Nephron (organoid): ENCODE data around the gene TMEM213.

Experiments used
- H3K27ac Mint-ChIP-seq, 3 experiments: 2 replicates each; pipeline ENCODE4 v1.8.0; 2020; ENCODE audit warnings: mixed read lengths in 3 of 3, mild to moderate bottlenecking in 2 of 3, moderate library complexity in 1 of 3
- H3K27me3 Mint-ChIP-seq: 2 replicates; pipeline ENCODE4 v1.8.0; 2021; ENCODE audit warnings: low read depth, mild to moderate bottlenecking, moderate library complexity, mixed read lengths
- H3K36me3 Mint-ChIP-seq: 2 replicates; pipeline ENCODE4 v1.8.0; 2020; ENCODE audit warnings: low read depth, mixed read lengths
- H3K4me1 Mint-ChIP-seq: 2 replicates; pipeline ENCODE4 v1.8.0; 2020; ENCODE audit warnings: mixed read lengths
- H3K4me3 Mint-ChIP-seq, 3 experiments: 2 replicates each; pipeline ENCODE4 v1.8.0; 2020; ENCODE audit warnings: mild to moderate bottlenecking in 3 of 3, mixed read lengths in 3 of 3, moderate library complexity in 2 of 3
- H3K9me3 Mint-ChIP-seq: 2 replicates; pipeline ENCODE4 v1.8.0; 2020; ENCODE audit warnings: mixed read lengths
- TF ChIP-seq, protein P1 (sequence below), 3 experiments: fragments of 200-600 bp; sonication (generic); IDR thresholded peaks; one replicate each; pipeline ENCODE4 v1.5.0; 2021; ENCODE audit warnings: antibody characterized with exemption in 3 of 3; ENCODE audit not compliant: unreplicated experiment in 3 of 3

Gene TMEM213

DNA sequence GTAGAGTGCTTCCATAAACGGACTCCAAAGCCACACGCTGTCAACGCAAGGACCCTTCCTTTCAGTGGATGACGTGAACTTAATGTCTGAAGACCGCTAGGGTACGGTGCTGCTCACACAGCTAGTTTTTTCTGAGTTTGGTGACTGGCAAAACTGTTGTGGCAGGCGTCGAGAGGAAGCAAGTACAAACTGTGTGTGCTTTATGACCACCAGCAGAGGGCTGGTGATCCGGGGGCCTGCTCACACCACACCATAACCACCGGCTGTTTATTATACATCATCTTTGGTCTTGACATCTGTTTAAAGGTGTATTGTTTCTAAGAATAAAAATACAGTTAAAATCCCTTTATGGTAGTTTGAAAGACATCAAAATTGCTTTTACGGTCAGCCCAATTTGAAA lies 37.3 kb downstream of the TMEM213 start:
- Mint-ChIP-seq H3K36me3 (peaks cover 59% of the 10 kb centered on the region), H3K4me1 (peaks cover 22% of the 10 kb centered on the region), H3K27ac (no peak overlapping the region), H3K4me3 (no peak overlapping the region), H3K27me3 (no peaks in the 10 kb centered on the region), H3K9me3 (peaks cover 3% of the 10 kb centered on the region)
- TF ChIP-seq, protein P1, sequence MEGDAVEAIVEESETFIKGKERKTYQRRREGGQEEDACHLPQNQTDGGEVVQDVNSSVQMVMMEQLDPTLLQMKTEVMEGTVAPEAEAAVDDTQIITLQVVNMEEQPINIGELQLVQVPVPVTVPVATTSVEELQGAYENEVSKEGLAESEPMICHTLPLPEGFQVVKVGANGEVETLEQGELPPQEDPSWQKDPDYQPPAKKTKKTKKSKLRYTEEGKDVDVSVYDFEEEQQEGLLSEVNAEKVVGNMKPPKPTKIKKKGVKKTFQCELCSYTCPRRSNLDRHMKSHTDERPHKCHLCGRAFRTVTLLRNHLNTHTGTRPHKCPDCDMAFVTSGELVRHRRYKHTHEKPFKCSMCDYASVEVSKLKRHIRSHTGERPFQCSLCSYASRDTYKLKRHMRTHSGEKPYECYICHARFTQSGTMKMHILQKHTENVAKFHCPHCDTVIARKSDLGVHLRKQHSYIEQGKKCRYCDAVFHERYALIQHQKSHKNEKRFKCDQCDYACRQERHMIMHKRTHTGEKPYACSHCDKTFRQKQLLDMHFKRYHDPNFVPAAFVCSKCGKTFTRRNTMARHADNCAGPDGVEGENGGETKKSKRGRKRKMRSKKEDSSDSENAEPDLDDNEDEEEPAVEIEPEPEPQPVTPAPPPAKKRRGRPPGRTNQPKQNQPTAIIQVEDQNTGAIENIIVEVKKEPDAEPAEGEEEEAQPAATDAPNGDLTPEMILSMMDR (IDR thresholded peaks at IDR 0.05; ENCODE audit: unreplicated experiment in 3 of 3): no peak

DNA sequence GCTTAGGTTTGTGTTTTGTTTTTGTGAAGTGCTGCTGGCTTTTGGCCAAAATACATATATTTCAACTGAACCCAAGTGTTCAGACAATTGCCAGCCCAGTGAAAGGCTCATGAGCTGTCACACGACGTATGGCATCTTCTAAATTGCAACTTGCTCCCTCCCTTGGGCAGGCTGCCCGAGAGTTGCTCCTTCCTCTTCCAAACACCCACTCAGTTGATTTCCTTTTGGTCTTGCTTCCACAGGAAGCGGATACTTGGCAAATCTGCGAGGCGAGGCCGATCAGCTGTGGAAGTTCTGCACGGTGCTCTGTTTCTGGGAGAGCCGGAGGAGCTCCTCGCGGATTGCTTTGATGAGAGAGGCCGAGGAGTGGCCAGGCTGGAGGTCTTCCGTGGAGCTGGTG lies 39.8 kb downstream of the TMEM213 start:
- Mint-ChIP-seq H3K4me1 (peaks cover 22% of the 10 kb centered on the region), H3K36me3 (peaks cover 64% of the 10 kb centered on the region)
- TF ChIP-seq, protein P1 (IDR thresholded peaks at IDR 0.05; ENCODE audit: unreplicated experiment in 3 of 3): no peak

DNA sequence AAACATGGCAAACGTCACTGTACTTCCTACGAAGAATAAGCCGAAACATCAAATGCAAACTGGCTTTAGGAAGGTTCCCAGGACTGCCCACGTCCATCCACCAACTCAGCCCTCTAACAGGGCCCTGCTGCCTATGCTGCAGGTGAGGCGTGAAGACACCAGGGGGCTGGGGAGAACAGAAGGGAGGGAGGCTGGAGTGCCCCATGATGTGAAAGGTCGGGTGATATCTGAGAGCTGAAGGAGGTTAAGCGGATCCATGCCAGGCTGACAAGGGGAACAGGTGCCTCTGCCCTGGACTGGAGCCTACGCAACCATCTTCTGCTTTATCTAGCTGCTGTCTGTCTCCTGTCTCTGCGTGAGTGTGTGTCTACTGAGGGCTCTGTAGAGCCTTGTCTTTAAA lies 40.4 kb downstream of the TMEM213 start:
- H3K4me1 Mint-ChIP-seq: peaks cover 22% of the 10 kb centered on the region
- H3K27me3 Mint-ChIP-seq: no peaks in the 10 kb centered on the region
- no peaks in the 10 kb centered on the region for H3K9me3 Mint-ChIP-seq
- peak overlapping the region in 1 of 3 experiments; percentile 14 for H3K4me3 Mint-ChIP-seq
- TF ChIP-seq, protein P1 (IDR thresholded peaks at IDR 0.05; ENCODE audit: unreplicated experiment in 3 of 3): no peak
- peak overlapping the region in 2 of 3 experiments; percentile 45 to 60 for H3K27ac Mint-ChIP-seq
- H3K36me3 Mint-ChIP-seq: peaks cover 63% of the 10 kb centered on the region

More for the DNA sequence above, 39.8 kb downstream of the TMEM213 start:
- no peaks in the 10 kb centered on the region for H3K9me3 Mint-ChIP-seq
- no peaks in the 10 kb centered on the region for H3K27me3 Mint-ChIP-seq
- H3K27ac Mint-ChIP-seq: peak overlapping the region; percentile 20 to 60 (median 44)
- H3K4me3 Mint-ChIP-seq: peak overlapping the region in 1 of 3 experiments; percentile 24

DNA sequence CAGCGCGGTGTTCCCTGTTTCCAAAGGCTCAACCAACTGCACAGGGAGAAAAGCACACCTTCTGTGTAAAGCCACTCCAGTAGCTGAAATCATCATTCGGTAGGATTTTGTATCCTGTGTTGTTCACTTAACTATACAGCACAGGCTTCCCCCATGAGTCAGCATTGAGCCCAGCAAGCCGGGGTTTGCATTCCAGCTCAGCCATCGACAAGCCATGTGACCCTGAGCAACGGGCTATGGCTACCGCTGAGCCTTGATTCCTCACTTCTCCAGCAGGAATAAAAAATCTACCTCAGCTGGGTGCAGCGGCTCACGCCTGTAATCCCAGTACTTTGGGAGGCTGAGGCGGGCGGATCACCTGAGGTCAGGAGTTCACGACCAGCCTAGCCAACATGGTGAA lies 44.3 kb downstream of the TMEM213 start:
- no peaks in the 10 kb centered on the region for H3K9me3 Mint-ChIP-seq
- H3K36me3 Mint-ChIP-seq: peaks cover 54% of the 10 kb centered on the region
- H3K4me3 Mint-ChIP-seq: no peak overlapping the region
- no peaks in the 10 kb centered on the region for H3K27me3 Mint-ChIP-seq
- H3K4me1 Mint-ChIP-seq: peaks cover 27% of the 10 kb centered on the region
- TF ChIP-seq, protein P1 (IDR thresholded peaks at IDR 0.05; ENCODE audit: unreplicated experiment in 3 of 3): no peak
- no peak overlapping the region for H3K27ac Mint-ChIP-seq

DNA sequence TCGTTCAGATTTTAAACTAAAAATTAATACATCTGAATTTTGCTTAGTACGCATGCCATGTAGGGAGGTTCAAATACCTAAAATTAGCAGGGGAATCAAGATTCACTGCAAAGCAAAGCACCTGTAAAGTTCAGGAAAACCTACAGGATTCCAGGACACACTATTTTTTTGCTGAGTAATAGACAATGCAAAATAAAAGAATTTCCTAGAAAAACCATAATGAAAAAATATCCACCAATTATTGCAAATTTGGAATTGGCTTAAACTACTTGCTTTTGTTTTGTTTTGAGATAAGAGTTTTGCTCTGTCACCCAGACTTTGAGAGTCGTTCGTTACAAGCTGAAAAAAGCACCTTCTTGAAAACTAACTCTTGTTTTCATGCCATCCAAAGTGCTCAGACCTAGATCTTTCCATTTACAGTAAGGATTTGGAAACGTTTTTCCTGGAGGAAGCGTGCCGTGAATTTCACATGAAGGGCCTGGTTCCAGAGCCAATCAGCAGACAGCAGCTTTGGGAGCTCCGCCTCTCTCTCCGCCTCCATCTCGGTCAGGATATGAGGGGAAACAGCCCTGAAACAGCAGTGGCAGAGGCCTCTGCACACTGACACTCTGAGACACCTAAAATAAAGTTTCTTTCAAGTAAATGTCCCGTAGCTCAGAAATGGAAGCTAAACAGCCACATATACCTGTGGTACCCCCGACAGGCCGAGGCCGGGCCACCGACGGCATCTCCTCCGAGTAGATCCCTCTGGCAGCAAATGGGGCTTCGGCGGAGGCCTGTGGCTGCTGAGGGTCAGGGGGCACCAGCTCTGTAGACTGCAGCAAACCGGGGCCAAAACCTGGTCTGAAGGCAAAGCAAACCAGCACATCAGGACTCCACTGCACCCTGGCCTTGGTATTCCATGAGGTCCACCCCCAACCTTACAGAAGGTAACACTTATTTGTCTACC lies 46.1 kb downstream of the TMEM213 start:
- TF ChIP-seq, protein P1 (IDR thresholded peaks at IDR 0.05; ENCODE audit: unreplicated experiment in 3 of 3): no peak

More for the DNA sequence above, 46.1 kb downstream of the TMEM213 start:
- no peak overlapping the region for H3K4me3 Mint-ChIP-seq
- peaks cover 23% of the 10 kb centered on the region for H3K4me1 Mint-ChIP-seq
- no peaks in the 10 kb centered on the region for H3K9me3 Mint-ChIP-seq
- no peak overlapping the region for H3K27ac Mint-ChIP-seq
- peaks cover 49% of the 10 kb centered on the region for H3K36me3 Mint-ChIP-seq
- H3K27me3 Mint-ChIP-seq: no peaks in the 10 kb centered on the region
